Kasumi-1 (cell line): ENCODE results near the gene TXNDC15.
"Not testable (repeated sequence)": the region's sequence is repeated elsewhere in the genome, so short reads cannot be mapped to it uniquely, and the experiment has no call there.

Source experiments
- DNase-seq, 2 experiments: peaks; one replicate each; lab custom pipeline; 2025; lab: John Stamatoyannopoulos, UW

Gene TXNDC15

DNA sequence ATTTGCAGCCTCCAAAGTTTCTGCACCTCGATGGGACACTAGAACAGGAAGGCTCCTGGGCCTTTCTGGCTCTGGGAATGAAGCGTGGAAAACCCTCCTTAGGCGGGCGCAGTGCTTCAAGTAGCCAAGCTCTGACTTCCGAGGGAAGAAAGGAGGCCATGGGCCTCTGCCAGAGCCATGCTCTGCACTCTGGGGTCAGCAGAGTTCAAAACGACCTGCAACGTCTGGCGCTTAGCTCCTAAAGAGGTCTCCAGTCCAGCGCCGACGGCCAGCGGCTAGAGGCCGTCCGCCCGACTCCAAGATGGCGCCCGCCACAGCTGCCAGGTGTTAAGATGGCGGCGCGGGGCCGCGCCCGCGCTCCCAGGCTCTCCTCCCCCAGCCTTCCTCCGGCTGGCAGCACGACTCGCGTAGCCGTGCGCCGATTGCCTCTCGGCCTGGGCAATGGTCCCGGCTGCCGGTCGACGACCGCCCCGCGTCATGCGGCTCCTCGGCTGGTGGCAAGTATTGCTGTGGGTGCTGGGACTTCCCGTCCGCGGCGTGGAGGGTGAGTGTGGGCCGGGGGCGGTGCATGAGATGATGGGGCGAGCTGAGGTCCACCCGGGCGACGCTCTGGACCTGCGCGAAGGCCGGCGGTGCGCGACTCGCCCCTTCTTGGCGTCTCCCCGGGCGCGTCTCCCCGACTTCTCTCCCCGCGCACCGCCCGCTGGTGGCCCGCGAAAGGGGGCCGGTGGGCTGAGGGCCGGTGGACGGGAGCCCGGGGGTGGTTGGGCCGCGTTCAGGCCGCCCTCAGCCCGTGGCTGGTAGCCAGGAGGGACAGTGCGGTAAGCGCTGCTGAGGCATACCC, at the start of gene TXNDC15:
Gene TXNDC15, plus strand, starts transcription at position 385 of the 844 bp plus-strand sequence. Its CDS starts 57 bp downstream, at position 442.
- DNase-seq = peak; percentile 61 to 76

DNA sequence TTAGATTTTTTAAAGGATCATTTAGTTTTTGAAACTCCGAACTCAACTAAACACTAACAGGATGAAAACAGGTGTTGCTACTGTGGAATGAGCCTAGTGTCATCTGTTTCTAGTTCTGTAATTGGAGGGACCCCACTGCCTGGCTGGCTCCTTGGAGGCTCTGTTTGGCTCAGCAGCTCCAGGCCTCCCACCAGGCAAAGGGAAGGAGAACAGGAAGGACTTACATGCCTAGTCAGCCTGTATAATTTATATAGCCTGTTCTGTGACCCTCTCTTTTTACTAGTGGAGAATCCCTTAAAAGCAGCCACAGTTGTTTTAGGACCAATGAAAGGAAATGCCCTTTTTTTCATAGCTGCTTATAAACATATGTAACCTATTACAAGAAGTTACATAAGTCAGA, 49.5 kb upstream of the TXNDC15 start:
- no peak for DNase-seq

GRCh38 chr5:134825212-134825611, 49.0 kb upstream of the TXNDC15 start:
- DNase-seq = peak; percentile 27 to 35

- no peak for DNase-seq
Observed at GRCh38 chr5:134833340-134834032, 40.7 kb upstream of the TXNDC15 start.

DNA sequence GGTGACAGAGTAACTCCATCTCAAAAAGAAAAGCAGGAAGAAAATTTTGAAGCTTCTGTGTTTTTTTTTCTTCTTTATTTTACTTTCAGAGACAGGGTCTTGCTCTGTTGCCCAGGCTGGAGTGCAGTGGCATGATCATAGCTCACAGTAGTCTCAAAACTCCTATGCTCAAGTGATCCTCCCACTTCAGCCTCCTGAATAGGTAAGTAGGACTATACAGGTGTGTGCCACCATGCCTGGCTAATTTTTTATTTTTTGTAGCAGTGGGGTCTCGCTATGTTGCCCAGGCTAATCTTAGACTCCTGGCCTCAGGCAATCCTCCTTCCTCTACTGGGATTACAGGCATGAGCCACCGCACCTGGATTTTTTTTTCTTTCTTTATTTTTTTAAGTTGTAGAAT, 38.5 kb upstream of the TXNDC15 start:
- no peak for DNase-seq

- no peak for DNase-seq
Observed at GRCh38 chr5:134837530-134838181, 36.5 kb upstream of the TXNDC15 start.

GRCh38 chr5:134838361-134838760, 35.8 kb upstream of the TXNDC15 start:
- not testable (repeated sequence) for DNase-seq

DNA sequence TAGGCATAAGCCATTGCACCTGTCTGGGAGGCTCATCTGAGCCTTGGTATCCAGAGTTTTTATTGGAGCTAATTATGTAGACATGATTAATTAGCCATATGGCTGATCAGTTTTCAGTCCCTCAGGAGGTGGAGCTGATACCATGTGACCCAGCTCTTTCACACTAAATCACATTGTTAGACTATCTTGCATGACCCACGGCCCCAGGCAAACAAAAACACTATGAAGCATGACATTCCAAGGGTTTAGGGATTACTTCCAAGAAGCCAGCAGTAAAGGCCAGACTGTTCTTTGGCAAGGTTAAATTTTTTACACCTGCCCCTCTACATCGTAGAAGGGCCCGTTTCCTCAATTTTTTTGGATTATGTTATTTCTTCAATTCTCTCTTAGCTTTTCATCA, 33.4 kb upstream of the TXNDC15 start:
- DNase-seq = no peak

DNA sequence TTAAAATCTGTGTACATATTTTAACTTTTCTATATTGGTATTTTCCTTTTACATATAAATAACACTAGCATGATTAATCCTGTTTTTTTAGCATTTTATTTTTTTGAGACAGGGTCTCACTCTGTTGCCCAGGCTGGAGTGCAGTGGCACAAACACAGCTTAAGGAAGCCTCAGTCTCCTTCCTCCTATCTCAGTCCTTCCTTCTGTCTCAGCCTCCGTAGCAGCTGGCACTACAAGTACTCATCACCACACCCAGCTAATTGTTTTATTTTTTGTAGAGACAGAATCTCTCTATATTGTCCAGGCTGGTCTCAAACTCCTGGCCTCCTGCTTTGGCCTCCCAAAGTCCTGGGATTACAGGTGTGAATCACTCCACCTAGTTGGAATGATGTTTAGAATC, 29.9 kb upstream of the TXNDC15 start:
- no peak for DNase-seq

DNA sequence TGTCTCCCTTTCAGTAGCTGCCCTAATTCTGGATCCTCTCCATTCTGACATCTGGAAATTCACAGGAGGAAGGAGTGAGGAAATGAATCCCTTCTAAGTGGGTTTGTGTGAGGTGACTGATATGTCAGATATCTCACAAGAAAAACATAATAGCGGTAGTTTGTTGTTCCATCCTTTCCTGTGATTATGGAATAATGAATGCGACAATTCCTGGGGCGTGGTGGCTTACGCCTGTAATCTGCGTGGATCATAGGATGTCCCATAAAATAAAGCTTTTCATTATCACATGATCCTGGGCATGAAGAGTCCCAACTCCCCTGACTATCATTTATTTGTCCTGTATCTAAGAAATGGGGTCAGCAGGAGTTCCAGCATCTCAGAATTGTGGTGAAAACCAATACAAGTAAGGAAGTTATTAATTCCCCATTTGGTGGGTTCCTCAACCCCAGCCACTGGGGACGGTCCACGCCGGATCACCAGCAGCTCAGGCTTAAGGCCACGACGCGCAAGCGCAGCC, 28.8 kb upstream of the TXNDC15 start:
- DNase-seq = no peak

DNA sequence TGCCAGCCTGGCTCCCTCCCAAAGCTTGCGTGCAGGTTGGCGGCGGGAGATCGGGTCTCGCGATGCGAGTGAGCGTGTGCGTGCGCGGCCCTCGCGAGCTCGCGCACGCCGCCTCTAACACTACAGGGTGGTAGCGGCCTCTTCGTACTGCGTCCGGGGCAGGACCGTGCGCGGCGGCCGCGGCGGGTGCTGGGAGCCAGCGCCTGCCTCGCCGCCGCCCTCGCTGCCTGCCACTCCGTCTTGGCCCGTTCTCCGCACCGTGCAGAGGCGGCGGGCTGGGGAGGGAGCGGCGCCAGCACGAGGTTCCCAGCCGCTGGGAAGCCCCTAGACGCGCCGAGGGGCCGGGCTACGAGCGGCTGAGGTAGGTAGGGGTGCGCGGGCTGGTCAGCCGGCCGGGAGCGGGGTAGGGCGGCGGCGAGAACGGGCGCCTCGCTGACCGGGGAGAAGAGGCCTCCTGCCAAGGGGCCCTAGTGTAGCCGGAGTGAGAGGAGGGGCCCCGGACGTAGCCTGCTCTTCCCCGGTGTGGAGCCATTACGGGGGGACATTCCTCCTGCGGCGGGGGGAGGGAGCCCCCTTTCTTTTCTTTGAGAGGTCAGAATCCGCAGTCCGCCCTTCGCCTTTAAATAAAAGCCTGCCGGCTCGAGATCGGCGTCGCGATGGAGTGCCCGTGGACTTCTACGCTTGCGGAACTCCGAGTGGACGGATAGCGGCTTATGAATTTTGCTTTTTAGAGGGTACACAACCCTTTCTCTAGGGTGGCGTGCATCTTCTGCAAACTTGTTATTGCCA, 28.1 kb upstream of the TXNDC15 start, which contains the start of gene C5orf24:
Gene C5orf24, plus strand, starts transcription at position 117 of the 789 bp plus-strand sequence. CDS start 8,933 bp downstream, outside the sequence.
- peak; percentile 92 to 94 for DNase-seq

- DNase-seq = peak in 1 of 2 experiments; percentile 24
Observed at GRCh38 chr5:134846641-134846960, 27.6 kb upstream of the TXNDC15 start.

DNA sequence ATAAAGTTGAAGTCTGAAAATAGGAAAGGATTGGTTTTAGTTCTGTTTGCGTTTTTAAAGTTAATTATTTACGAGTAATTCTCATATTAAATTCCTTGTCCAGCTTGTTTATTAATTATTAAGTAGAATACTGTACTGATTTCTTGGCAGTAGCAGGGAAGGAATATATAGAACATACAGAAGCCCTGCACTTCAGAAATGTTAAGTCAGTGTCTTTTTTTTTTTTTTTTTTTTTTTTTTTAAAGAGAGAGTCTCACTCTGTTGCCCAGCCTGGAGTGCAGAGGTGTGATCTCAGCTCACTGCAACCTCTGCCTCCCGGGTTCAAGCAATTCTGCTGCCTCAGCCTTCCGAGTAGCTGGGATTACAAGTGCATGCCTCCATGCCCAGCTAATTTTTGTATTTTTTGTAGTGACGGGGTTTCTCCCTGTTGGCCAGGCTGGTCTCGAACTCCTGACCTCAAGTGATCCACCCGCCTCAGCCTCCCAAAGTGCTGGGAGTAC, 24.7 kb upstream of the TXNDC15 start:
- DNase-seq = not testable (repeated sequence)

GRCh38 chr5:134851307-134851923, 22.8 kb upstream of the TXNDC15 start:
- DNase-seq = peak; percentile 40 to 42

GRCh38 chr5:134856465-134856864, 17.7 kb upstream of the TXNDC15 start:
- DNase-seq = not testable (repeated sequence)

GRCh38 chr5:134857401-134857800, 16.8 kb upstream of the TXNDC15 start:
- no peak for DNase-seq

DNA sequence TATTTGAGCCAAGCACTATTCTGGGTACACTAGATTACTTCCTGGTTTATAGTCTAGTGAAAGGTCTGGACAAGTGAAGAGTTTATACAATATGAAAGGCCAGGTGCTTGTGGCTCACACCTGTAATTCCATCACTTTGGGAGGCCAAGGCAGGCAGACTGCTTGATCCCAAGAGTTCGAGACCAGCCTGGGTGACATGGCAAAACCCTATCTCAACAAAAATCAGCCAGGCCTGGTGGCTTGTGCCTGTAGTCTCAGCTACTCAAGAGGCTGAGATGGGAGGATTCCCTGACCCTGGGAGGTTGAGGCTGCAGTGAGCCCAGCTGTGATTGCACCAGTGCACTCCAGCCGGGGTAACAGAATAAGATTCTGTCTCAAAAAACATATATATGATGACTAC, 9.5 kb upstream of the TXNDC15 start:
- DNase-seq = no peak

GRCh38 chr5:134873494-134873893, 677 bp upstream of the TXNDC15 start:
- peak; percentile 12 to 18 for DNase-seq

GRCh38 chr5:134874831-134875655, 872 bp downstream of the TXNDC15 start:
- peak; percentile 29 to 41 for DNase-seq

GRCh38 chr5:134877159-134877558, 3.0 kb downstream of the TXNDC15 start:
- no peak for DNase-seq
